GM12801 (cell line): Measurements from ENCODE around the gene MT1B.

Source experiments
- CTCF ChIP-seq: IDR thresholded peaks from one replicate; pipeline ENCODE4 v1.5.1; 2011; ENCODE audit warnings: control low read depth; ENCODE audit not compliant: insufficient read length; ENCODE audit errors: extremely low read depth

The MT1B gene

DNA sequence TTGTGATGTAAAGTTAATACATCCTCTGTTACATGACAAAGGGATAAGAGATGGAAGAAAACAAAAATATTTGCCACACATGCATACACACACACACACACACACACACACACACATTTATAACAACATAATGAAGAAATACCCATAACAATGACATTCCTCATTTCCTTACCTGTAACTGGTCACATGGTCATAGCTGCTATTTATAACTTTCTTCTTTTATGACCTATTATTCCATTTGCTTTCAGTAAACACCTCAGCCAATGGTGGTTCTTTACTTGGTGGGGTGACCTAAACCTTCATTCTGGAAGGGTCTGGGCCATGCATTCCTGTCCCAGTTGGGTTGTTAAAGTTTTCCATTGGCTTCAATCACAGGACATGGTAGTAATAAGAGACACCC lies 38.0 kb upstream of the MT1B start:
- TF ChIP-seq CTCF, result no peak

- no peak for TF ChIP-seq CTCF
Observed at GRCh38 chr16:56614549-56614991, 37.1 kb upstream of the MT1B start.

GRCh38 chr16:56615353-56615752 lies 36.3 kb upstream of the MT1B start:
- TF ChIP-seq CTCF, result no peak

DNA sequence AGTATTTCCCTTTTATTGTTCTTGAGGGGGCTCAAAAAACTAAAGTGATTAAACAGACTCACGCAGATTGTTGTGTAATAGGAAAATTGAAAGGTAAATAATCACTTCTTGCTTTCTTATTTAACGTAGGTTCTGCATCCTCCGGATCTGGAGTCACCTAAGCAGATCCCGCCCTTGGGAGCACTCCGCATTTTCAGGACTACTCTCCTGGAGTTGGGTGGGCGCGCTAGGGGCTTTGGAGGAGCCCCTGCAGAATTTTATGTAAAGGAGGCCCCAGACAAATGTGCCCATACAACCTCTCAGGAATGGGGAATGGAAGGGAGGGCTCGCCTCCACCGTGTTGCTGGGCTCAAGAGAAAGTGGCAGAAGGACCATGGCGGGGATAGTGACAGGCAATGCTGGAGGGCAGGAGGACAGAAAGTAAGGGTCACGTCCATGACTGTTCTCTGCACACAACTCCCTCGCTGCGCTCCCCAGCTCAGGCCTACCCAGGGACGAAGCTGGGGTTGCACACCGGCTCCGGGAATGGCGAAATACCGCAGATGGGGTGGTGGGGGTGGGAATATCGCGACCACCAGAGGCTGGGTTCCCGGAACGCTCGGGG lies 35.0 kb upstream of the MT1B start:
- no peak for TF ChIP-seq CTCF

DNA sequence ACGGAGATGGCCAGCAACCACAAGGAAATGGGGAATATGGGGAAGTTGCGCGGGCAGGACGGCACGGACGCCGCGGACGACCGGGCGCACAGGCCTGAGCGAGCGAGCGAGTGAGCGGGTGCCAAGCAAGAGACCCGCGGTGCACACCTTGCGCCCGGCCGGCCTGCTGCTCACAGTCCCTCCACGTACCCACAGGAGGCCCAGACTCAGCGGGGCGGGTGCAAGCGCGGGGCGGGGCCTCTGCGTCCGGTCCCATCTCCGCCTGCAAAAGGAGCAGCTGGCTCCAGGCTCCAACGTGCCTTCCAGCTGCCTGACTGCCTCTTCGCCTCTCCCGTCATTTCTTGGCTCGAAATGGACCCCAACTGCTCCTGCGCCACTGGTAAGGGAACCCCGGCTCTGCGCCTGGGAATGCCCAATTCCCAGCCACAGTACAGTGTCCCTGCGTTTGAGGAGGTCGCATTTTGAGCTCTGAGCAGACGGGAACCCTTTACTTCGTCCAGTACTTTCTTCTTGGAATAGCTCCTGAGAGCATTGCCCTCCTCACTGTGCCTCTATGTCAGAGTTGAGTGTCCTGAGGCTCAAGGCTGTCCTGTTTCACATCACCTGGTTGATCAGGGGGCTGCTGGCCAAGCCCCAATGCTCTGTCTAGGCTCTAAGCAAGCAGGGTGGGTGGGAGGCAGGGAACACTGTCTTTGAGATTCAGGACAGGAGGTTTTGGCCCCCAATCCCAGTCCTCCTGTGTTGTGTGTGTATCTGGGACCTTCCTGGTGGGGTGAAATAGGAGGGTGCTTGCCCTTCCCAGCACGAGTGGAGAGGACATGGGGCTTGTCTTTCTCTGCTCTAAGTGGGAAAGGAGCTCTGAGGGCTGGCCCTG lies 34.2 kb upstream of the MT1B start:
- TF ChIP-seq CTCF, result no peak

- no peak for TF ChIP-seq CTCF
Observed at GRCh38 chr16:56618138-56618537, 33.5 kb upstream of the MT1B start.

DNA sequence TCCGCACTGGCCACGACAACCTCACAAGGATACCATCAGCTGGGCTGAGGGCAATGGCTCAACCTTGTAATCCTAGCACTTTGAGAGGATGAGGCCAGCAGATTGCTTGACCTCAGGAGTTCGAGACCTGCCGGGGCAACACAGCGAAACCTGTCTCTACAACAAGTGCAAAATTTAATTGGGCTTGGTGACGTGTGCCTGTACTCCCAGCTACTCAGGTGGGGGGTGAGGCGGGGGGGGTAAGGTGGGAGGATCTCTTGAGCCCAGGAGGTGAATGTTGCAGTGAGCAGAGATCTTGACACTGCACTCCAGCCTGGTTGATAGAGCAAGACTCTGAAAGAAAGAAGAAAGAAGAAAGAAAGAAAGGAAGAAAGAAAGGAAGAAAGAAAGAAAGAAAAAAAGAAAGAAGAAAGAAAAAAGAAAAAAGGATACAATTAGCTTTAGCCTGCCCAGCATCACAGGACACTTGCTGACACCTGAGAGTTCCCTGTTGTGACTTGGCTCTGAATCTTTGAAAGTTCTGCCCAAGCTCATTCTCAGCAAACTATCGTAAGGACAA lies 31.3 kb upstream of the MT1B start:
- TF ChIP-seq CTCF, result no peak
